Measurements from ENCODE around the gene PAK4.

Gene PAK4

DNA sequence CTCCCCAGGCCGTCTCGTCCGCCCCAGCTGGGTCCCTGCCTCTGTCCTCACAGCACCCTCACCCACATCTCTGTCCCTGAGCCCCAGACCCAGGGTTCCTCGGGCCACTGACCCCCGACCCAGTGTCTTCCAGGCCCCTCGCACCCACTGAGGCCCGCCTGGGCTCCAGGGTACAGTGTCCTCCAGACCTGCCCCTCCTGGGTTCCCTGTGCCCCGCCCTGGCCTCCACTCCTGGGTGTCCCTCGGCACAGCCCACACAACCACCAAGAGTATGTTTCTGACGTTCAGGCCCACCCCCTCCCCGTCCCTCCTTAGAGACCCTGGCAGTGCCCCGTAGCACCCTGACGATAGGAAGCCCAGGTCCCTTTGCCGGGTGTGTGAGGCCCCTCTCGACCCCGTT lies 48.6 kb downstream of the PAK4 start:
- intact Hi-C loops (cut with DNase I) = no loop called here
- DNase-seq = no peak

DNA sequence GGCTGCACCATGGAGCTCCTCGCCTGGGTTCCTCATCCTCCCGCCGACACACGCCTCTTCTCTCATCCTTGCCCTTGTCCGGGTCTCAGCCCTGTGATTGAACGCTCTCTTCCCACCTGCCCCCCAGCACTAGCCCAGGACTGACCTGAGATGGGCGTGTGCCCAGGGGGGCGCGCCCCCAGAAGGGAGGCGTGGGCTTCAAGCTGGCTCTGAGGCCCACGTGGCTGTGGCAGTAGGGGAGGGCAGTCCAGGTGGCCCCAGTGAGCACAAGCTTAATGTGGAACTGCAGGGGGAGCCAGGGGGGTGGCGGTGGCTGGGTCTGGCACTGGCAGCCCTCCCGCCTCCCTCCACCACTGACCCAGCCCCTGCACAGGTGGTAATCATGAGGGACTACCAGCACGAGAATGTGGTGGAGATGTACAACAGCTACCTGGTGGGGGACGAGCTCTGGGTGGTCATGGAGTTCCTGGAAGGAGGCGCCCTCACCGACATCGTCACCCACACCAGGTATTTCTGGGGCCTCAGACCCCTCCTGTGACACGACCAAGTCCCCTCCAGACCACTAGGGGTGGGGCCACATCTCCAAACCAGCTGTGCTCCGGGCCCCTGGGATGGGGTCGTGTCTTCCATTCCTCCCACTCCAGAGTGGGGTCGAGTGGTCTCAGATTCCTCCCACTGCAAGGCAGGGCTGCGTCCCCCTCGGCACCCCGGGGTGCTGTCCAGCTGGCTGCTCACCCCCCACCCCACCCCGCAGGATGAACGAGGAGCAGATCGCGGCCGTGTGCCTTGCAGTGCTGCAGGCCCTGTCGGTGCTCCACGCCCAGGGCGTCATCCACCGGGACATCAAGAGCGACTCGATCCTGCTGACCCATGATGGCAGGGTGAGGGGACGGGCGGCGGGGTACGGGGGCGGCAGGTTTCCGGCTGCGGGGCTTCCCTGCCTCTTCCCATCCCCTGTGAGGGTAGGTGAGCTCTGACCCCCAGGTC lies 49.3 kb downstream of the PAK4 start:
- intact Hi-C loops (cut with DNase I) = no loop called here

DNA sequence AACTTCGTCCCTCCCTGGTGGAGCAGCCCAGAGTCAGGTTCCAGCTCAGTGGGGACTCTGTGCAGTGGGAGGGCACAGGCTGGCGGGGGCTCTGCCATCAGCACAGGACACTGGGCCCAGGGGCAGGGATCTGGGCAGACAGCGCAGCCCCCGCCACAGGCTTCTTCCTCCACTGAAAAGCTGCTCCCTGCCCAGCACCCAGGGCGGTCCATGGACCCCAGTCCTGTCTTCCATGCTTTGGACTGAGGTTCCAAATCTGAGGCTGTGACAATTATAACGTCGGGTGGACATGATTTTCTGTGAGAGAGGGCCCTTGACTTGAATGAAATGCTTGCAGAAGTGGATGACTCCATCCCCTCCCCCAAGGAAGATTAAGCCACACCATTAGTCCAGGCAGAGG lies 50.0 kb downstream of the PAK4 start:
- DNase-seq = no peak
- intact Hi-C loops (cut with DNase I) = no loop called here

More for the DNA sequence above, 49.3 kb downstream of the PAK4 start:
- no peak for DNase-seq

DNA sequence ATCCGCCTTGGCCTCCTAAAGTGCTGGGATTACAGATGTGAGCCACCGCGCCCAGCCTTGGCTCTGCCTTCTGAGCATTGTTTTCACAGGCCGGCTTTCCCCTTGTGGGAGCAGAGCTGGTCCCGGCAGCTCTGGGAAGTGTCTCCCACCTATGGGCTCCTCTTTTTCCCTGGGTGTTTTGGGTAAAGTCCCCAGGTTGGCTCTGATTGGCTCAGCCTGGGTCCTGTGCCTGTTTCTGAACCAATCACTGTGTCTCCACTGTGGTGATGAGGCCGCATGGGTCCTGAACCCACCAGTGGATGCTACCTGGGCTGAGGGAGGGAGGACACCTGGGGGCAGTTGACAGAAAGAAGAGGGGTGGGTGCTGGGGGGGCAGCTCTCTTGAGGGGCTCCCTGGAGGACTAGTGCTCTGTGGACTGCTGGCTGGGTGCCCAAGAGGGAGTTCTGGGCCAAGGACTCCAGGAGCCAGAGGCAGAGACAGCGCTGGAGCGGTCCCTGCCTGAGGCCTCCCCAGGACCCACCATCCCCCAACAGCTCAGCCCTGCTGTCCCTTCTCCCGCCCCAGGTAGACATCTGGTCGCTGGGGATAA lies 51.6 kb downstream of the PAK4 start:
- intact Hi-C loops (cut with DNase I) = no loop called here
- DNase-seq = no peak

DNA sequence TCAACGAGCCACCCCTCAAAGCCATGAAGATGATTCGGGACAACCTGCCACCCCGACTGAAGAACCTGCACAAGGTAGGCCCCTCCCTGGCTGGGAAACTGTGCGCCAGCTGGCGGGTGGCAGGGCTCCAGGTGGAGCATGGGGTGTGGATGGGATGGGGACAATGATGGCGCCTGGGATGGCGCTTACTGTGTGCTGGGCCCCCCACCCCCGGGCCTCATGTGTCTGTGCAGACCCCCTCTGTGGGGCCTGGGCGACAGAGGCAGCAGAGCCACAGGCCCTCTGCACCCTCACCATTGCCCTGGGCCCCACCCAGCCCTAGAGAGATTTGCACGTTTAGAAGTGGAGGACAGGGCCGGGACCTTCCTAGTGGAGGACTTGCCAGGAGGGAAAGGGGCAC lies 52.1 kb downstream of the PAK4 start:
- DNase-seq = no peak
- intact Hi-C loops (cut with DNase I) = no loop called here

DNA sequence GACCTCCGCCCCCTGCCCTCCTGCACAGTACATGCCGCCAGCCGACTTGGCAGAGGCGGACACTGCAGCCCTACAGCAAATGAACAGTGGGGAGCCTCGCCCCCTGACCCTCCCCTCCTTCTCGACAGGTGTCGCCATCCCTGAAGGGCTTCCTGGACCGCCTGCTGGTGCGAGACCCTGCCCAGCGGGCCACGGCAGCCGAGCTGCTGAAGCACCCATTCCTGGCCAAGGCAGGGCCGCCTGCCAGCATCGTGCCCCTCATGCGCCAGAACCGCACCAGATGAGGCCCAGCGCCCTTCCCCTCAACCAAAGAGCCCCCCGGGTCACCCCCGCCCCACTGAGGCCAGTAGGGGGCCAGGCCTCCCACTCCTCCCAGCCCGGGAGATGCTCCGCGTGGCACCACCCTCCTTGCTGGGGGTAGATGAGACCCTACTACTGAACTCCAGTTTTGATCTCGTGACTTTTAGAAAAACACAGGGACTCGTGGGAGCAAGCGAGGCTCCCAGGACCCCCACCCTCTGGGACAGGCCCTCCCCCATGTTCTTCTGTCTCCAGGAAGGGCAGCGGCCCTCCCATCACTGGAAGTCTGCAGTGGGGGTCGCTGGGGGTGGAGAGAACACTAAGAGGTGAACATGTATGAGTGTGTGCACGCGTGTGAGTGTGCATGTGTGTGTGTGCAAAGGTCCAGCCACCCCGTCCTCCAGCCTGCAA lies 52.9 kb downstream of the PAK4 start:
- intact Hi-C loops (cut with DNase I) = no loop called here

DNA sequence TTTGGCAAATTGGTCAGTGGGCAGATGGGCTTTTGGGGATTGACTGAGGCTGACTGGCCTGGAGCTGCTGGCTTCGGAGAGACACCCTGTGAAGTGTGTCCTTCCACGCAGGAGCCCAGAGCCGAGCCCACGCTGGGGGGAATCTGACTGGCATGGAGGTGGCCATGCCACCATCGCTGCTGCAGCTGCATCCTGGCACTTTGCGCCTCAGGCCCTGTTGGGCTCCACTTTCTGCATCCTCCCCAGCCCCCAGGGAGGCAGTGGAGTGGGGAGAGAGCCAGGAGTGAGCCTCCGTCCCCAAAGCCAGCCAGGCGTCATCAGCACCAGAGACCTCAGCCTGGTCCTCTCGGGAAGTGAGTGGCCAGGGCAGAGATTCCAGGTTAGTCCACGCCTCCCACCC lies 54.2 kb downstream of the PAK4 start:
- intact Hi-C loops (cut with DNase I) = loop anchor here (10.0 kb wide), 1 partner anchor 215 kb away; no protein-coding TSS in a partner anchor
- DNase-seq = no peak

More for the DNA sequence above, 52.9 kb downstream of the PAK4 start:
- no peak for DNase-seq

DNA sequence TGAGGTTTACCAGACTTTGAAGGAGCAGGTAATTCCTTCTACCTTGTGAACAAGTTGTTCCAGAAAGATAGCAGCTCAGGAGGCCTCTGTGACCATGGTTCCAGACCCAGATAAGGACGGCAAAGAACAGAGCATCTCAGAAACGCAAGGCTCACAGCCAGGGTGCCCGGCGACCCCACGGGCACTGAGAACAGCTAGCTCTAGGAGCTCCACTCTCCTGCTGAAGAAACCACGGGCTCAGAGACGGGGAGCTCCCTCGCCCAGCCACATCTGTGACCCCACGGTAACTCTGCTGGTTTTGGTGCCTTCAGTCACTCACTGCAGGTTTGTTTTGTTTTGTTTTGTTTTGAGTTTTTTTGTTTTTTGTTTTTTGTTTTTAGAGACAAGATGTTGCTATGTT lies 55.2 kb downstream of the PAK4 start:
- DNase-seq = no peak
- intact Hi-C loops (cut with DNase I) = loop anchor here (10.0 kb wide), 1 partner anchor 216 kb away; no protein-coding TSS in a partner anchor

DNA sequence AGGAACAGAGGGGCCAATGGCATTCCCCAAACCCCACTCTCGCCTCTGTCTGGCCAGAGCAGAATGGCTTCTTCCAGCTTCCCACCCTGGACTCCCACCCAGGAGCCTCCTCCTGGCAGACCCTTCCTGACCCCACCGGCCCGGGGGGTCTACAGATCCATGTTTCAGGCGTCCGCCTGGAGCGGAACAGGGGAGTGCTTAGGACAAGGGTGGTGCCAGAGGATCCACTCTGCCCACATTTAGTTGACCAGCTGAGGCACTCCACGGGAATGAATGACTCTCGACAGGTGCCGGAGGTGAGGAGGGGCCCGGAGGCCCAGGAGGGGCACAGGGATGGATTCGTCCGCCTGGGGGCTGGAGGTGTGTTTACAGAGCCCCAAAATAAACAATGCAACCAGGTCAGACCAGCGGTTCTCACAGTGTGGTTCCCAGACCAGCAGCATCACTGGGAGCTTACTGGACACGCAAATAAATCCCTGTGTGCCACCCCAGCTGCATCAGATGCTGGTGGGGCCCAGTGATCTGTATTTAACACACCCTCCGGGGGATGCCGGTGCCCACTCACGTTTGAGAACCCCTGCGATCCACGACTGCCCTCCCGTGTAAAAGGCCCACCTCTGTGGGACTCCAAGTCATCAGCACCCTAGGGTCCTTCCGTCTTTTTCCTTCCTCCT lies 56.1 kb downstream of the PAK4 start:
- no peak for DNase-seq
- intact Hi-C loops (cut with DNase I) = loop anchor here (10.0 kb wide), 1 partner anchor 217 kb away; no protein-coding TSS in a partner anchor

DNA sequence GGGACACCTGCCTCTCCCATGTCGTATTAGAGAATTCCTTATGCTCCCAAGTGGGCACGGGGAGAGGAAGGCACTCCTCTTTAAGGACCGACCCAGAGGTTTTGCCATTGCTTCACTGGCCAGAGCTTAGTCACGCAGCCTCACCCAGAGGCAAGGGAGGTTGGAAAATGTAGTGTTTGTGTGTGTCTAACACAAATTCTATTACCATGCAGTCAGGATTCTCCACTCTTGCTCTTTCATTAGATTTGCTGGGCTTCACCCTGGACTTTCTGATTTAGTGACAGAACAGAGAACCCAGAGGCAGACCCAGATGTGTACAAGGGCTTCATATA lies 56.6 kb downstream of the PAK4 start:
- no peak for DNase-seq
- intact Hi-C loops (cut with DNase I) = loop anchor here (10.0 kb wide), 1 partner anchor 217 kb away; no protein-coding TSS in a partner anchor

DNA sequence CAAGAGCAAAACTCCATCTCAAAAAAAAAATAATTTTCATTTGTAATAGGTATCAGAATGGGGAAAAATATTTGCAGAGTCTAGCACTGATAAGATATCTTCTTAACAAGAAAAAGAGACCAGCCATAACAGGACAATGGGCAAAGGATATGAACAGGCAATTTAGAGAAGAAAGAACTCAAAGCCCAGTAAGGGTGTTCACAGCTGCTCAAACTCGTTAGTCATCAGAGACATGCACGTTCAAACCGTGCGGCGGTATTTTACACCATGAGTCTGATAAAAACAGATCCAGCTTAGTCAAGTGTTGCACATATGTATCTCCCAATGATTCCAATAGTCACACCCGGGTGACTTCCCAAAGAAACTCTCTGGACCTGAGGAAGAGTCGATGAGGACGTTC lies 57.5 kb downstream of the PAK4 start:
- intact Hi-C loops (cut with DNase I) = loop anchor here (10.0 kb wide), 1 partner anchor 218 kb away; no protein-coding TSS in a partner anchor

DNA sequence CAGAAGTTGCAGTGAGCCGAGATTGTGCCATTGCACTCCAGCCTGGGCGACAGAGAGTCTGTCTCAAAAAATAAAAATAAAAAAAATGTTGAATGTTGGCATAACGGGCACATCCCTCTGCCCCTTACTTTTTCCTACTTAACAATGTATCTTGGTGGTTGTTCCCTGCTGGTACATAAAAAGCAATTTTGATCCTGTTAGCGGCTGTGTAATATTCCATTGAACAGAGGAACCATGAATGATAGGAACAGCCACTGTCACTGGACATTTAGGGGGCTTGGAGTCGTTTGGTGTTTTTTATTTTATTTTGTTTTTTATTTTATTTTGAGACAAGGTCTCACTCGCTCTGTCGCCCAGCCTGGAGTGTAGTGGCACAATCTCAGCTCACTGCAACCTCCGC lies 60.8 kb downstream of the PAK4 start:
- DNase-seq = no peak
- intact Hi-C loops (cut with DNase I) = loop anchor here (10.0 kb wide), 1 partner anchor 222 kb away; no protein-coding TSS in a partner anchor

More for the DNA sequence above, 57.5 kb downstream of the PAK4 start:
- DNase-seq = no peak

DNA sequence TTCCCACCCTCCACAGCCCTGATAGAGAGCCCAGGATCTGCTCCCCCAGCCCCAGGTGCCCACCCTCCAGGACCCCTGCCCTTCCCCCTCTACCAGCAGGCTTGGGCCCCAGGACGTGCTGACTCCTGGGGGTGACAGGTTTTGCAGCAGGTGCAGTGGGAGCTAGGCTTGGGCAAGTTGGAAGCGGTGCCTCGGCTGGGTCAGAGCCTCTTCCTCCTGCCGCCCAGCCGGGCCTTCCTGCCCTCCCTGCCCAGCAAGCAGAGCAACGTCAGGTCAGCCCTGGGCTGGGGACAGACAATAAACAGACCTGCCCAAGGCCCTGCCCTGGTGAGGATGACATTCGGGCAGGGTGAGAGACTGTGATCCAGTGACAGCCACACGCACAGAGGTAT lies 62.0 kb downstream of the PAK4 start:
- DNase-seq = no peak
- intact Hi-C loops (cut with DNase I) = loop anchor here (1.0 to 10.0 kb wide), 2 partner anchors 65 to 223 kb away; no protein-coding TSS in a partner anchor

DNA sequence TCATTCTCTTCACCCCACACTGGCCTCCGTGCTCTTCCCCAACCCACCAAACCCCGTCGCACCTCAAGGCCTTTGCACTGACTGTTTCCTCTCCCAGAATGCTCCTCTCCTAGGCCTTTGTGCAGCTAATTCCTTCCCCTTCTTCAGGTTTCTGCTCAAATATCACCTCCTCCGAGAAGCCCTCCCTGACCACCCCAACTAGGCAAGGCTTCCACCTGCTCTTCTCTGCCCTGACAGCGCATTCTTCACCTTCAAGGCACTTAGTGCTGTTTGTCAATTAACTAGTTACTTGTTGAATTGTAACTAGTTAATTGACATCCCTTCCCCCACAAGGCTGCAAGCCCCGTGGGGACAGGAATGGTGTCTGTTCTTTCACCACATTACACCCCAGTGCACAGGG lies 63.4 kb downstream of the PAK4 start:
- intact Hi-C loops (cut with DNase I) = loop anchor here (10.0 kb wide), 1 partner anchor 224 kb away; no protein-coding TSS in a partner anchor
- no peak for DNase-seq

DNA sequence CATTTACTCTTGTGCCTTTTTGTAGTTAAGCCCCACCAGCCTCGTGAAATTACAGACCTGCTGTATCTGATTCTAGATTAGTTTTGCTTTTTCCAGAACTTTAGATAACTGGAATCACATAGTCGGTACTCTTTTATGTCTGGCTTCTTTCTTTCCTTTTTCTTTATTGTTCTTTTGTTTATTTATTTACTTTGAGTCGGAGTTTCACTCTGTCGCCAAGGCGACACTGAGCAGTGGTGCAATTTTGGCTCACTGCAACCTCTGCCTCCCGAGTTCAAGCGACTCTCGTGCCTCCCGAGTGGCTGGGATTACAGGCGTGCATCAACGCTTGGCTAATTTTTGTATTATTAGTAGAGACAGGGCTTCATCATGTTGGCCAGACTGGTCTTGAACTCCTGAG lies 65.2 kb downstream of the PAK4 start:
- DNase-seq = no peak
- intact Hi-C loops (cut with DNase I) = no loop called here

DNA sequence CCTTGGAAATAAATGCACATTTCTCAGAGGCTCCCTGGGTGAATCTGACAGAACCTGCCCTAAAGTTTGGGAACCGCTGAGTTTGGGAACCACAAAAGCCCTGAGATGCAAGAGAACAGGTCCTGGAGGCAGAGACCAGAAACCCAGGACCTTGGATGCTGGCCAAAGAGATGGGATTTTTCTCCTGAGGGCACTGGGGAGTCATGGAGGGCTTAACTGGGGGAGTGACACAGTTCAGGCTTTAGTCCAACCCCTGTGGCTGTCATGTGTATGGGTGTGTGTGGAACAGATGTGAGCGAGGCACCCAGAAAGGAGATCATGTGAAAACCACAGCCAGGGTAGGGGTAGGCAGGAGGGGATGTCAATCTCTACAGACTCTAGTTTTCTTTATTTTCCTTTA lies 67.3 kb downstream of the PAK4 start:
- DNase-seq = no peak
- intact Hi-C loops (cut with DNase I) = no loop called here

DNA sequence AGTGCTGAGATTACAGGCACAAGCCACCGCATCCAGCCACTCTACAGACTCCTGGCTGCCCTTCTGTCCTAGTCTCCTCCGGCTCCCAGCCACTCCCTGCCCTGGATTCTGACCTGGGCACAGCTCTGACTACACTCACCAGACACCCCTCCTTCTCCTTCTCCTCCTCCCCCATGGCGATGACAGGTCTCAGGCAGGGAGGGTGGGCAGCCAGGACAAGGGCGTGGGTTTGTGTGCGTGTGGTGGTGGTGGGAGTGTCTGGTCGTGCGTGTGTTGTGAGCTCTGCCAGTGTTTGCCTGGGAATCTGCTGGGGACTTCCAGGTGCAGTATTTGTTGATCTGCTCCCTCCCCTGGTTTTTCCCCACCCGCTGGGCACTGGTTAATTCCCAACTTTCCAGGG lies 68.2 kb downstream of the PAK4 start:
- no peak for DNase-seq
- intact Hi-C loops (cut with DNase I) = no loop called here

DNA sequence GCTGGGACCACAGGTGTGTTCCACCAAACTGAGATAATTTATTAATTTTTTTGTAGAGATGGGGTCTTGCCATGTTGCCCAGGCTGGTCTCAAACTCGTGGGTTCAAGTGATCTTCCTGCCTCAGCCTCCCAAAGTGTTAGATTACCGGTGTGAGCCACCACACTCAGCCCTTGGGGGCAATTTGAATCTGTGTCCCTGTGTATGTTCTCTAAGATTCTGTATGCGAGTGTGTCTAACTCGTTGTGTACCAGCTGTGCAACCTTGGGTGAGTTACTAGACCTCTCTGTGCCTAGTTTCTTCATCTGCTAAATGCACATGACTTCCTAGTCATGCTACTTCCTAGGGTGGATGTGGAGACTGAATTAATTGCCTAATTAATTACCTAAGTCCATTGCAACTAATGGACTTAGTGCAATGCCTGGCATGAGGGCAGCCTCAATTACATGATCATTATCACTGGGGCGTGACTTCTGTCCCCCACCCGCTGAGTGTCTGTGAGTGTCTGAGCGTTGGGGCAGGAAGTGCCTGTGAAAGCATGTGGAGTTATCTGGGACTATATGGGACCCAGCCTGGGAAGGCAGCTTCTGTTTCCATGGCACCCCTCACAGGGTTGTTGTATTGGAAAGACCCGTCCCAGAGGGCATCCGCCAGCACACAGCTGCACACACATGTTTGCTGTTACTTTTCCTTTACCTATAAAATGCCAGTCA lies 69.4 kb downstream of the PAK4 start:
- DNase-seq = no peak
- intact Hi-C loops (cut with DNase I) = no loop called here

DNA sequence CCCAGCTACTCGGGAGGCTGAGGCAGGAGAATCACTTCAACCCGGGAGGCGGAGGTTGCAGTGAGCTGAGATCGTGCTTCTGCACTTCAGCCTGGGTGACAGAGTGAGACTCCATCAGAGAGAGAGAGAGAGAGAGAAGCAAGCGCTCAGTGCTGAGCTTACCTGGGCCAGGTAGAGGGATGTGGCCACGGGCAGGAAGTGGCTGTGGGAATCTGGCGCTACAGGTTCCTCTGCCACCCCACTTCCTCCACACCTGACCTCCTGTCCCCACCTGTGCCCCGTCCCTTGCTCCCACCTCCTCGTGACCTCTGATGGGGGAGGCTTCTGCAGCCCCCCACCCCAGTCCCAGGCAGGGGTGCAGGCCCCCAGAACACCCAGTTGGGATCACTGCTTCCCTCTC lies 70.2 kb downstream of the PAK4 start:
- no peak for DNase-seq
- intact Hi-C loops (cut with DNase I) = no loop called here

DNA sequence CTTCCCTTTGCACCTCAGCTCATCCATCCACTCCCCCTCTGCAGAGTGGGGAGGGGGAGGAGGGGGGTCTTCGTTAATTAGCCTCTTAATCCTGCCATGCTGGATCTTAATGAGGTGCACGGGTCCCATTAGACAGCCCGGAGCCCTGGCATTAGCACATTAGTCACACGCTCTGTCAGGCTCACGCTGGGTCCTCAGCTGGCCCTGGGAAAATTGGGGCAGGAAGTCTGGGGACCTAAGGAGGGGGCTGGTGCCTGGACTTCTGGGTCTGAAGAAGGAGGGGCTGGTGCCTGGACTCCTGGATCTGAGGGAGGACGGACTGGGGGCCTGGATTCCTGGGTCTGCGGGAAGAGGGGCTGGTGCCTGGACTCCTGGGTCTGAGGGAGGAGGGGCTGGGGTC lies 70.7 kb downstream of the PAK4 start:
- intact Hi-C loops (cut with DNase I) = no loop called here
- no peak for DNase-seq
